ENCODE data around the gene FAM83B.
"Not testable (repeated sequence)": the region's sequence is repeated elsewhere in the genome, so short reads cannot be mapped to it uniquely, and the experiment has no call there.

Gene FAM83B

GRCh38 chr6:54846243-54846856 lies at the start of gene FAM83B (continued):
- TF ChIP-seq ZNF645 (tag by site-specific recombination; IDR thresholded peaks at IDR 0.05) (no peak), SP2 (tag by site-specific recombination; IDR thresholded peaks at IDR 0.05) (peak; percentile 21; the same call in 1 of the 2 replicates), ZFP3 (tag by site-specific recombination; IDR thresholded peaks at IDR 0.05; ENCODE audit: low read depth) (no peak), TRIM28 (IDR thresholded peaks at IDR 0.05; ENCODE audit: borderline replicate concordance, low read length) (no peak), ZBTB10 (tag by site-specific recombination; IDR thresholded peaks at IDR 0.05) (no peak), GLIS1 (tag by site-specific recombination; IDR thresholded peaks at IDR 0.05) (peak; percentile 71; the same call in 1 of the 2 replicates), ZNF26 (tag by site-specific recombination; IDR thresholded peaks at IDR 0.05) (no peak), ZNF121 (tag by site-specific recombination; IDR thresholded peaks at IDR 0.05) (no peak)

- POLR2A ChIA-PET; H3K36me3 ChIP-seq (ENCODE audit: control insufficient read depth in 2 of 2, insufficient read depth in 1 of 2, low read length in 2 of 2); H3K9me3 ChIP-seq (ENCODE audit: control insufficient read depth, insufficient read depth, low read depth, low read length); H3K4me3 ChIP-seq (ENCODE audit: low read depth, low read length); H3K27ac ChIP-seq (ENCODE audit: extremely low read depth, low read depth, low read length); H3K4me1 ChIP-seq (ENCODE audit: control insufficient read depth, insufficient read depth, low read length): not testable (repeated sequence)
- TF ChIP-seq ZNF585B (tag by site-specific recombination; IDR thresholded peaks at IDR 0.05), result peak; percentile 93
- CTCF ChIA-PET, result interaction anchor here (0.7 kb wide), 1 partner anchor 34 kb away, joined by 3 read pairs; no protein-coding TSS in a partner anchor
Measured at GRCh38 chr6:54796918-54797317, 49.7 kb upstream of the FAM83B start.

GRCh38 chr6:54800050-54800600 lies 46.4 kb upstream of the FAM83B start:
- TF ChIP-seq ZNF629 (tag by site-specific recombination; IDR thresholded peaks at IDR 0.05) (0 out of 2 replicates have a peak, but pooled peaks have one; percentile 19), SETDB1 (IDR thresholded peaks at IDR 0.05; ENCODE audit: insufficient read length, low read length) (no peak), ZBTB7A (tag by site-specific recombination; IDR thresholded peaks at IDR 0.05; ENCODE audit: low read depth) (no peak), ZBTB21 (tag by site-specific recombination; IDR thresholded peaks at IDR 0.05) (0 out of 2 replicates have a peak, but pooled peaks have one; percentile 46)
- CTCF ChIA-PET, result no interaction called here
- Histone ChIP-seq H3K27ac (ENCODE audit: extremely low read depth, low read depth, low read length) (no peak overlapping the region), H3K9me3 (ENCODE audit: control insufficient read depth, insufficient read depth, low read depth, low read length) (no peaks in the 10 kb centered on the region), H3K4me1 (ENCODE audit: control insufficient read depth, insufficient read depth, low read length) (peaks cover 10% of the 10 kb centered on the region), H3K4me3 (ENCODE audit: low read depth, low read length) (no peak overlapping the region), H3K36me3 (ENCODE audit: control insufficient read depth in 2 of 2, insufficient read depth in 1 of 2, low read length in 2 of 2) (no peaks in the 10 kb centered on the region)
- POLR2A ChIA-PET, result no interaction called here

GRCh38 chr6:54801244-54801643 lies 45.3 kb upstream of the FAM83B start:
- CTCF ChIA-PET, result interaction anchor here (0.7 to 1.3 kb wide), 4 partner anchors 30 to 192 kb away, joined by 3 to 5 read pairs (median 4); no protein-coding TSS in a partner anchor

More at GRCh38 chr6:54801244-54801643, 45.3 kb upstream of the FAM83B start:
- Histone ChIP-seq H3K4me1 (ENCODE audit: control insufficient read depth, insufficient read depth, low read length) (peaks cover 10% of the 10 kb centered on the region), H3K9me3 (ENCODE audit: control insufficient read depth, insufficient read depth, low read depth, low read length) (no peaks in the 10 kb centered on the region), H3K27ac (ENCODE audit: extremely low read depth, low read depth, low read length) (no peak overlapping the region), H3K4me3 (ENCODE audit: low read depth, low read length) (peak overlapping the region; percentile 1), H3K36me3 (ENCODE audit: control insufficient read depth in 2 of 2, insufficient read depth in 1 of 2, low read length in 2 of 2) (no peaks in the 10 kb centered on the region)
- TF ChIP-seq GLIS2 (tag by site-specific recombination; IDR thresholded peaks at IDR 0.05) (no peak), HOXD13 (CRISPR knock-in tag; IDR thresholded peaks at IDR 0.05; ENCODE audit: borderline replicate concordance) (no peak)
- POLR2A ChIA-PET, result no interaction called here

Data from HEK293 (cell line).